ENCODE measurements around the gene SMYD2.

DNA sequence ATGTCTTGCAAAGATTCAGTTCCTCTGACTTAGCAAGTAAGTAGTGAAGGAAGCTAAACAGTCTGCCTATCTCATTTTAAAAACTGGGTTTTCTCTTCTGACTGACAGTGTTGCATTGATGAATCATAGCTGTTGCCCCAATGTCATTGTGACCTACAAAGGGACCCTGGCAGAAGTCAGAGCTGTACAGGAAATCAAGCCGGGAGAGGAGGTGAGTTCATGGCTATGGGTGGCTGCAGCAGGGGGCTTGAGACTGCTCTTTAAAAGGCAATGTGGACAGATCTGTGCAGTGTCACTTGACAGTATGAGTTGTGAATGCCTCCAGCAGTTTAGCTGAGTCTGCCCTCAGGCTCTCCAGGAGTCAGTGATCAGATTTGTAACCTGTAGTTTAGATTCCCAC is 46.6 kb downstream of the SMYD2 start:
- TF ChIP-seq, protein P1, sequence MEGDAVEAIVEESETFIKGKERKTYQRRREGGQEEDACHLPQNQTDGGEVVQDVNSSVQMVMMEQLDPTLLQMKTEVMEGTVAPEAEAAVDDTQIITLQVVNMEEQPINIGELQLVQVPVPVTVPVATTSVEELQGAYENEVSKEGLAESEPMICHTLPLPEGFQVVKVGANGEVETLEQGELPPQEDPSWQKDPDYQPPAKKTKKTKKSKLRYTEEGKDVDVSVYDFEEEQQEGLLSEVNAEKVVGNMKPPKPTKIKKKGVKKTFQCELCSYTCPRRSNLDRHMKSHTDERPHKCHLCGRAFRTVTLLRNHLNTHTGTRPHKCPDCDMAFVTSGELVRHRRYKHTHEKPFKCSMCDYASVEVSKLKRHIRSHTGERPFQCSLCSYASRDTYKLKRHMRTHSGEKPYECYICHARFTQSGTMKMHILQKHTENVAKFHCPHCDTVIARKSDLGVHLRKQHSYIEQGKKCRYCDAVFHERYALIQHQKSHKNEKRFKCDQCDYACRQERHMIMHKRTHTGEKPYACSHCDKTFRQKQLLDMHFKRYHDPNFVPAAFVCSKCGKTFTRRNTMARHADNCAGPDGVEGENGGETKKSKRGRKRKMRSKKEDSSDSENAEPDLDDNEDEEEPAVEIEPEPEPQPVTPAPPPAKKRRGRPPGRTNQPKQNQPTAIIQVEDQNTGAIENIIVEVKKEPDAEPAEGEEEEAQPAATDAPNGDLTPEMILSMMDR (conservative IDR thresholded peaks at IDR 0.05; ENCODE audit: low read length) = no peak
- TF ChIP-seq EZH2phosphoT487 (IDR thresholded peaks at IDR 0.05; ENCODE audit: borderline replicate concordance, low read depth, low read length) = no peak

Data from OCI-LY7 (cell line).